HG02759 (cell line): ENCODE results near the gene SLC38A4.
"Not testable (repeated sequence)": the region's sequence is repeated elsewhere in the genome, so short reads cannot be mapped to it uniquely, and the experiment has no call there.

ENCODE experiments used
- ATAC-seq: cut with Tn5 transposase; IDR thresholded peaks from one replicate; pipeline ENCODE4 v1.9.1; 2021; ENCODE audit warnings: mild to moderate bottlenecking, moderate library complexity; ENCODE audit not compliant: unreplicated experiment

The SLC38A4 gene, protein sequence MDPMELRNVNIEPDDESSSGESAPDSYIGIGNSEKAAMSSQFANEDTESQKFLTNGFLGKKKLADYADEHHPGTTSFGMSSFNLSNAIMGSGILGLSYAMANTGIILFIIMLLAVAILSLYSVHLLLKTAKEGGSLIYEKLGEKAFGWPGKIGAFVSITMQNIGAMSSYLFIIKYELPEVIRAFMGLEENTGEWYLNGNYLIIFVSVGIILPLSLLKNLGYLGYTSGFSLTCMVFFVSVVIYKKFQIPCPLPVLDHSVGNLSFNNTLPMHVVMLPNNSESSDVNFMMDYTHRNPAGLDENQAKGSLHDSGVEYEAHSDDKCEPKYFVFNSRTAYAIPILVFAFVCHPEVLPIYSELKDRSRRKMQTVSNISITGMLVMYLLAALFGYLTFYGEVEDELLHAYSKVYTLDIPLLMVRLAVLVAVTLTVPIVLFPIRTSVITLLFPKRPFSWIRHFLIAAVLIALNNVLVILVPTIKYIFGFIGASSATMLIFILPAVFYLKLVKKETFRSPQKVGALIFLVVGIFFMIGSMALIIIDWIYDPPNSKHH

GRCh38 chr12:46825591-46826414 is at the start of gene SLC38A4:
TSS of gene SLC38A4 (minus strand) at chr12:46825997. CDS start at chr12:46793071, 32,926 bp downstream.
- ATAC-seq = no peak

DNA sequence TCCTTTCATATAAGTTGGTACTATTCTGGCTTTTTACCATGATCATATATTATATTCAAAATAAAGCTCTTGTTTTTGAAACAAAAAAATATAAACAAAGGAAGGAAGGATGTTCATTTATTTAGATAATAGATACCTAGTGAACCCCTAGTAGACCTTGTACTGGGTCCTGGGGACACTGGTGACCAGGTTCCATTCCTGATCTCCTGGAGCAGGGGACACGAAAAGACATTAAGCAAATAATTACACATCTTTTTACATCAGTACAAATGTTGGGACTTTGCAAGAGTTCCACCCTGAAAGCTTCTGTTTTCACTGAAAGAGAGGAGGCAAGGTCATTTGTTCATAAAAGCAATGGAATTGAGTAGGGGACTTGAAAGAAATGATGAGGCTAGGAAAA is 49.3 kb upstream of the SLC38A4 start:
- no peak for ATAC-seq

GRCh38 chr12:46874642-46875041 is 48.8 kb upstream of the SLC38A4 start:
- no peak for ATAC-seq

DNA sequence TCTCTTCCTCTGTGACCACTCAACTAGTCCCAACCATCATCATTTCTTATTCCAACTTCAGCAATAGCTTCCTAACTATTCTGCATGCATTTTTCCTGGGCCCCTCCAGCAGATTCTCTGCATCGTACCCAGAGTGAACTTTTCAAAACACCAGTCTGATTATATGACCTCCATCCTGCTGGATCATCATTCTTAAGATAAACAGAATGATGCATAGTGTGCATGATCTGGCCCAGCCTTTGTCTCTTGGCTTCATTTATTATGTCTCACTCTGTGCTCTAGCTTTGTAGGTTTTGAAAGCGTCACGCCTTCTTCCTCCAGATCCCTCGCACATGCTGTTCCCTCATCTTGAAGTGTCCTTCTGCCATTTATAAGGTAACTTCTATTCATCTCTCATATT is 46.3 kb upstream of the SLC38A4 start:
- ATAC-seq = no peak

DNA sequence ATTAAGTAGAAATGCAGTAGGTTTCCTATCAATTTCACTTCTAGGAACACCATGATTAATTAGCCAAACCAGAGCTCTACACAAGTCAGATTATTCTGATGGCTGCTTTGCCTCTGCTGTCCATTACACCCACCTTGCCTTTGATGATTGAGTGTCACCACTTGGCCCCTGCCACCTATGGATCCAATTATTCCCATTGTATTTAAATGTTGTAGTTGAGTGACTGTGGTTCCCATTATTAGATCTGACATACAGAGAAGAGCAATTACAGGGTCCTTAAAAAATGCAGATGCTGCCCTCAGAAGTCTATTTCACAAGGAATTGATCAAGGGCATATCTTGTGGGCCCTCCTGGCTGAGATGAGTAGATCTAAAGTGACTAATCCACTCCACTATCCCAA is 39.5 kb upstream of the SLC38A4 start:
- no peak for ATAC-seq

DNA sequence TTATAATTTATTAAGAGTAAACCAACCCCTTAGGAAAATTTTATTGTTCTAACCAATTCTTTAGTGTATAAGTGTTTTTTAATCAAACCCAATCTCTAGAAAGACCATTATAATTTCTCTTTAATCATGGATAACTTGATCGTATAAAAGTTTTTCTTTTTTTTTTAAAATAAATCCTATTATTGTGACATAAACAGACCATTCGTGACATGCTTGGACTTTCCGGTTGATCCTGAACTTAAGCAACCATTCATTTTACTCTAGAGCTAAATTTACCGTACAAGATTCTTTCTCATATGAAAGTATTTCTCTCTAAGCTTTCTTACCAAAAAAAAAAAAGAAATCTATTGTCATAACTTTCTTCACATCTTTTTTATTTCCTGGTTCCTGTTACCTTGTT is 32.6 kb upstream of the SLC38A4 start:
- no peak for ATAC-seq

- ATAC-seq = no peak
Measured at GRCh38 chr12:46857486-46857885, 31.7 kb upstream of the SLC38A4 start.

DNA sequence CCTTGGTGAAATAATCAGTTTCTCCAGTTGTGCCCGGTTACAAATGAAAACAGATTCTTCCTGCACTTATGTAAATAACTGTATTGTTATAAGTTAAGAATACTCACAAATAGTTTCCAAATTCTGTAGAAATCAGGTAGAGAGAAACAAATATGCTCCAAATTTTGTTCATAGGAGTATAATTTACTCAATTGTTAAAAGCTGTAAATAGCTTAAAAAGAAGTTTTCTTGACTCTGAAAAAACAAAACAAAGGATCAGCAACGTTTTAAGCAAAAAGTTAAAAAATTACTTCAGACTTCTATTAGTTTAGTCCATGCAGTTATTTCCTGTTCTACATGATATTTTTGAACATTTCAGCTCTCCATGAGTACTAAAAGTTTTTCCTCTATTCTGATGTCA is 30.0 kb upstream of the SLC38A4 start:
- ATAC-seq = no peak

DNA sequence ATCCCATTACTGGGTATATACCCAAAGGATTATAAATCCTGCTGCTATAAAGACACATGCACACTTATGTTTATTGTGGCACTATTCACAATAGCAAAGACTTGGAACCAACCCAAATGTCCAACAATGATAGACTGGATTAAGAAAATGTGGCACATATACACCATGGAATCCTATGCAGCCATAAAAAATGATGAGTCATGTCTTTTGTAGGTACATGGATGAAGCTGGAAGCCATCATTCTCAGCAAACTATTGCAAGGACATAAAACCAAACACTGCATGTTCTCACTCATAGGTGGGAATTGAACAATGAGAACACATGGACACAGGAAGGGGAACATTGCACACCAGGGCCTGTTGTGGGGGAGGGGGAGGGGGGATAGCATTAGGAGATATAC is 28.4 kb upstream of the SLC38A4 start:
- ATAC-seq = not testable (repeated sequence)

- ATAC-seq = not testable (repeated sequence)
Measured at GRCh38 chr12:46848792-46849191, 23.0 kb upstream of the SLC38A4 start.

DNA sequence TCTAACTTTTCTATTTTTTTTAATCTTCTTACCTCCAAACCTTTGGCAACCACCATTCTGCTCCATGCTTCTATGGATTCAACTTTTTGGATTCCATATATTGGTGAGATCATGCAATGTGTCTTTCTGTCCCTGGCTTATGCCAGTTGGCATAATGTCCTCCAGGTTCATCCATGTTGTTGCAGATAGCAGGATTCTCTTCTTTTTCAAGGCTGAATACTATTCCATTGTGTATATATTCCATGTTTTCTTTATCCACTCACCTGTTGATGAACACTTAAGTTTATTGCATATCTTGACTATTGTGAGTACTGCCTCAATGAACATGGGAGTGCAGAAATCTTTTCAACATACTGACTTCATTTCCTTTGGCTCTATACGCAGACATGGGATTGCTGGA is 21.2 kb upstream of the SLC38A4 start:
- ATAC-seq = no peak

DNA sequence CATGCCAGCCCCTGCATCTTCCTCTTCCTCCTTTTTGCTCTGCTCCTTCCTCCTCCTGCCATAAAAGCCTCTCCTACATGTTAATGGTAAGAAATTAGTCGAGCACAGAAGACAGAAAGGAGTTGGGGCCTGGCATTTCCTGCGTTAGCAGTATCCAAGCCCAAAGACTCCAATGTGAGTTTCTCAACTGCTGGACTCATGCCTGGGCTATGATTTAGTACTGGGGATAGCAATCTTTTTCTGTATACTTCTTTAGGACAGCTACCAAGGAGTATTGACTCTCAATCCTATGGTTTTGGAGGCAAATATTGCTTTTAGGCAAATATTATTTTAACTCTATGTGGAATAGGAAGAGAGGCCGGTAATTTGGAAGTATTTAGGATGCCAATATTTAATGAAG is 18.0 kb upstream of the SLC38A4 start:
- no peak for ATAC-seq

DNA sequence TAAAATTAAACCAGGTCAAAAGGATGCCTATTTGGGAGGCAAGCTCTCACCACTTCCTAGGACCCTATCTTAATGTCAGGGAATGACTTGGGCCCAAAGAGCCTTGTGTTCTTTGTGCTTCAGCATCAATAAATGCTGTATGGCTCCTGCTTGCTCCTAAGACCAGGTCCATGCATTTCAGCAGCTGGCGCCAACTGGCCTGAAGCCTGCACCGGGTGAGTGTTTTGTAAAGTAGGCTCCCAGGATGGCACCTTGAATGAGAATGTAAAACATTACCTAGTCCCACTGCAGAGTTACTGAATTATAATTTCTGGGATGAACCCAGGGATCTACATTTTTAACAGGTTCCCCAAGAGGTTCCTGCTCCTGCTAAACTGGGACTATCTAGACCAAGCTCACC is 16.1 kb upstream of the SLC38A4 start:
- no peak for ATAC-seq

DNA sequence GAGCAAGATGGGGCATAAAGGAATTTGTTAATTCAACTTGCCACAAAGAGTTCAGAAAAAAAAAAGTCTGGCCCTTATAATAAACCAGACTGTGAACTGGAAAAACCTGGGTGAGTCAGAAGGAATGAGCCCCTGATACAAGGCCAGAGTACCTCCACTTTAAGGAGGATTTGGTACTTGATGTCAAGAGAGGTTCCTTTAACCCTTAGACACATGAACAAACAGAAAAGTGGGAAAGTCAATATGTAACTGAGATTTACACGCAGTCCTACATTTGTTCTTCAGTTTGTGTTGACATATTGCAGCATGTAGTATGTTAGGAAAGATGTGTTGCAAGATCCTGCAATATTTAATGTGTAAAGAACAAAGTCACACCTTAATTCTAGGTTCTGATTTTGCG is 14.2 kb upstream of the SLC38A4 start:
- no peak for ATAC-seq

DNA sequence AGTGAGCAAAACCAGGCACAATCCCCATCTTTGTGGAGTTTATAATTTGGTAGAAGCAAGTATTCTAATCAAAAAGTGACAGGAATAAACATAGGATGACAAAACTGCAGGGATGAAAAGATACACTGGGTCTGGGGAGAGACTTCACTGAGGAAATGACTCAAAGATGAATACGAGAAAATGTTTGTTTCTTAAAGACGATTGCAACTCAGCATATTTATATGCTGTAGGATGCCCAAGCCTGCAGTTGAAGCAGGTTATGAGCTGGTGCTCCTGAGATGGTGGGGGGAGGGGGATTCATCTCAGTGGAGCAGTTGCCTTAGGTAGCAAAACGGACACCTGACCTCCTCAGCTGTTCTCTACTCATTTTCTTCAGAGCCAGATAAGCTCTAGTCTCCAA is 13.4 kb upstream of the SLC38A4 start:
- no peak for ATAC-seq

DNA sequence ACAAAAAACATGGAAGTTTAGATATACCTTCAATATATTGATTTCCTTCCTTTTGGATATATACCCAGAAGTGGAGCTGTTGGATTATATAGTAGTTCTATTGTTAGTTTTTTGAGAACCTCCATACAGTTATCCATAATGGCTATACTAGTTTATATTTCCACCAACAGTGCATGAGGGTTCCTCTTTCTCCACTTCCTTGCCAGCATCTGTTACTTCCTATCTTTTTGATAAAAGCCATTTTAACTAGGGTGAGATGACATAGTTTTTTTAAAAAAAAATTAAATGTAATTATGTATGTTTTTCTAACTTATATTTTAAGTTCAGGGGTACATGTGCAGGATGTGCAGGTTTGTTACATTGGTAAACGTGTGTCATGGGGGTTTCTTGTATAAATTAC is 10.0 kb upstream of the SLC38A4 start:
- no peak for ATAC-seq

DNA sequence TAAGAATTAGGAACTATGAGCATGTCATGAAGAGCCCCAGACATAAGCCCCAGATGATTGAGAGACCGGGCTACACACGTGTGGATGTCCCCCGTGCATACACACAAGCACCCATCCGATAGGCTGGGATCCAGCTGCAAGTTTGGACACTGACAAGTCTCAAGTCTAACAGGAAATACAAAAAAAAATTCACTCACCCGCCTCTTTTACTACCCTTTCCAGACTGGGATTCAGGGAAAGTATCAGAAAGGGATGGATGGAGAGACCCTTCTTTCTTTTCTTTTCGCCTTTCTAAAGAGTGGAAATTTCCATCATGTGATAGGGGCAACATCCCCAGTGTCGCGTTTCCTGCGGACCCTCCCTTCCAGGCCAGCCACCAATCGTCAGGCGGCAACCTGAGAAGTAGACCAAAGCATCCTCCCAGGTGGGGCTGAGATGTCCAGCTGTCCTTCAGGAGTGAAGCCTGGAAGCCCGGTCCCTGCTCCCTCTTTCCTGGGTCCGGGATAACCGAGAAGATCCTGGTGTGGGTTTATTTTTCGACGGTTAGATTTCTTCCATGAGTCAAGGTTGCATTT is 6.4 kb upstream of the SLC38A4 start:
- ATAC-seq = no peak

DNA sequence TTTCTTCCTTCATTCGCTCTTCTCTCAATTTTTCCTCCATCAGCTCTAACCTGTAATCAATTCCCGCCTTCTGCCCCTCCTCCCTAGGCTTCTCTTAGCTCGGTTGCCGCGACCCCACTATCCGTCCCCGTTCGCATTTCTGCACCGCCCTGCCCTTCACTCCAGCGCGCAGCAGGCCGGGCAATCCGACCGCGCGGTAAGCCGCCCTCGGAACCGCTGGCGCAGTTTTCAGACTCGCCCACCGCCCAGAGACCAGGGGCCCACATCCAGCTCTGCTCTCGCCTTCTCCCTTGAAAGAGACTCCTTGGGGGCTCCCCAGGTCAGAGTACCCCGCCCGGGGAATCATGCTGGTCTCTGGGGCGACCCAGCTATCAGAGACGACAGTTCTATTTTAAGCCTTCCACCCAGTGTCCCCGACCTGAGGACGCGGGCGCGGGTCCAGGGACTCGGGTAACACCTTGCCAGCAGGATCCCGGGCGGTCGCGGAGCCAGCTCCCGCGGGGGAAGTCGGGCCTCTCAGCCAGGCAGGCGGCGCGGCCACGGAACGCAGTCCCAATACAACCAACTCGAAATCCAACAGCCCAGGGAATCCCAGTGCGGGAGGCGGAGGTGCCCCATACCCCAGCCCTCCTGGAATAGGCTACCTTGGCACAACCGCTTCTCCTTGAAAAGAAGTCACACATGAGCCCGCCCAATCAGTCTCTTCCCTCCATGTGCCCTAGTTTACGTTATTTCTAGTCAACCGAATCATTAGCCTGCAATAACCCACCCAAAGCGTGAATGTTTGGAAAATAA is 5.7 kb upstream of the SLC38A4 start:
- no peak for ATAC-seq

- no peak for ATAC-seq
Measured at GRCh38 chr12:46830731-46831334, 5.0 kb upstream of the SLC38A4 start.

- ATAC-seq = no peak
Measured at GRCh38 chr12:46824709-46825108, 1.1 kb downstream of the SLC38A4 start.
